Left ventricle myocardium inferior (tissue), 1 donor: Measurements from ENCODE around the gene AMOTL2. TPM values are rescaled to one million over a fixed set of nuclear protein-coding genes. Genes with fewer than 3 reads are reported as not detected.

Source experiments
- DNase-seq: peaks from one replicate; pipeline ENCODE4 v3.0.0-alpha.2; 2020
- H3K27ac ChIP-seq: fragments of 200-600 bp; replicated peaks from 2 replicates; pipeline ENCODE4 v1.8.0; 2021
- H3K27me3 ChIP-seq: fragments of 200-600 bp; 2 replicates; pipeline ENCODE4 v1.8.0; 2021; ENCODE audit warnings: low read depth
- H3K36me3 ChIP-seq: fragments of 200-600 bp; 2 replicates; pipeline ENCODE4 v1.8.0; 2021
- H3K4me1 ChIP-seq: fragments of 200-600 bp; 2 replicates; pipeline ENCODE4 v1.8.0; 2021
- H3K4me3 ChIP-seq: fragments of 200-600 bp; 2 replicates; pipeline ENCODE4 v1.8.0; 2021; ENCODE audit warnings: mild to moderate bottlenecking, moderate library complexity
- H3K9me3 ChIP-seq: fragments of 200-600 bp; replicated peaks from 2 replicates; pipeline ENCODE4 v1.8.0; 2021
- intact Hi-C: fragments of 100-400 bp; cut with micrococcal nuclease; formaldehyde crosslinking; loops from one replicate; pipeline ENCODE4 v1.11.0; 2022
- total RNA-seq: library from RNA; stranded (reverse); fragmentation: NEBNext Ultra II Directional; extraction: Animal tissue kit (Norgen Biotek cat#: 25700); gene quantifications from one replicate; pipeline ENCODE4 v1.2.1, GENCODE V29; 2021
- TF ChIP-seq, protein P1 (sequence below): fragments of 200-600 bp; IDR thresholded peaks from 2 replicates; pipeline ENCODE4 v1.8.0; 2021; ENCODE audit warnings: antibody characterized with exemption, mild to moderate bottlenecking, borderline replicate concordance
- donor health status: DM: no; HTN: yes; CAD: no; lungs with severe emphysema.

Gene AMOTL2
- total RNA-seq, 1 donor from 2014 or later, result 44.4 TPM

DNA sequence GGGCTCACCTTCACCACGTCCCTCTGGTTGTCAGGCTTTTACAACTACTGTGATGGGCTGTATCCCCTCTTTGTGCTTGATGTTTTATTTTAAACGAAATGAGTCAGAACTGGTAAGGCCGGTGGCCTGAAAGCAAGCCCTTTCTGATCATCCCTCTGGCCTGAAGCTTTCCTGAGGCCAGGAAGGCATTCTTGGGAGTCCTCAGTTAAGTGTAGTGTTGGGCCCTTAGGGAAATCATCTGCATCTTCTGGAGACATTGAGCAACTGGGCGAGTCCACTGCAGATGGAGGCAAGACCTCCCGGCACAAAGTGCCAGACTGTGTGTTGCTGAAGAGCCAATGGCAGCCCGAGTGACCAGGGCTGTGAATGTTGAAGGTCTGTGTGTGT, 33.0 kb upstream of the AMOTL2 start:
- peaks cover 4% of the 10 kb centered on the region for H3K9me3 ChIP-seq
- H3K36me3 ChIP-seq, result no peaks in the 10 kb centered on the region
- H3K27me3 ChIP-seq, result no peaks in the 10 kb centered on the region
- peak overlapping the region; percentile 57 for H3K27ac ChIP-seq
- H3K4me3 ChIP-seq, result peak overlapping the region; percentile 69
- intact Hi-C loops, result no loop called here
- TF ChIP-seq, protein P1, sequence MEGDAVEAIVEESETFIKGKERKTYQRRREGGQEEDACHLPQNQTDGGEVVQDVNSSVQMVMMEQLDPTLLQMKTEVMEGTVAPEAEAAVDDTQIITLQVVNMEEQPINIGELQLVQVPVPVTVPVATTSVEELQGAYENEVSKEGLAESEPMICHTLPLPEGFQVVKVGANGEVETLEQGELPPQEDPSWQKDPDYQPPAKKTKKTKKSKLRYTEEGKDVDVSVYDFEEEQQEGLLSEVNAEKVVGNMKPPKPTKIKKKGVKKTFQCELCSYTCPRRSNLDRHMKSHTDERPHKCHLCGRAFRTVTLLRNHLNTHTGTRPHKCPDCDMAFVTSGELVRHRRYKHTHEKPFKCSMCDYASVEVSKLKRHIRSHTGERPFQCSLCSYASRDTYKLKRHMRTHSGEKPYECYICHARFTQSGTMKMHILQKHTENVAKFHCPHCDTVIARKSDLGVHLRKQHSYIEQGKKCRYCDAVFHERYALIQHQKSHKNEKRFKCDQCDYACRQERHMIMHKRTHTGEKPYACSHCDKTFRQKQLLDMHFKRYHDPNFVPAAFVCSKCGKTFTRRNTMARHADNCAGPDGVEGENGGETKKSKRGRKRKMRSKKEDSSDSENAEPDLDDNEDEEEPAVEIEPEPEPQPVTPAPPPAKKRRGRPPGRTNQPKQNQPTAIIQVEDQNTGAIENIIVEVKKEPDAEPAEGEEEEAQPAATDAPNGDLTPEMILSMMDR, result no peak
- DNase-seq, result no peak
- peaks cover 16% of the 10 kb centered on the region for H3K4me1 ChIP-seq

DNA sequence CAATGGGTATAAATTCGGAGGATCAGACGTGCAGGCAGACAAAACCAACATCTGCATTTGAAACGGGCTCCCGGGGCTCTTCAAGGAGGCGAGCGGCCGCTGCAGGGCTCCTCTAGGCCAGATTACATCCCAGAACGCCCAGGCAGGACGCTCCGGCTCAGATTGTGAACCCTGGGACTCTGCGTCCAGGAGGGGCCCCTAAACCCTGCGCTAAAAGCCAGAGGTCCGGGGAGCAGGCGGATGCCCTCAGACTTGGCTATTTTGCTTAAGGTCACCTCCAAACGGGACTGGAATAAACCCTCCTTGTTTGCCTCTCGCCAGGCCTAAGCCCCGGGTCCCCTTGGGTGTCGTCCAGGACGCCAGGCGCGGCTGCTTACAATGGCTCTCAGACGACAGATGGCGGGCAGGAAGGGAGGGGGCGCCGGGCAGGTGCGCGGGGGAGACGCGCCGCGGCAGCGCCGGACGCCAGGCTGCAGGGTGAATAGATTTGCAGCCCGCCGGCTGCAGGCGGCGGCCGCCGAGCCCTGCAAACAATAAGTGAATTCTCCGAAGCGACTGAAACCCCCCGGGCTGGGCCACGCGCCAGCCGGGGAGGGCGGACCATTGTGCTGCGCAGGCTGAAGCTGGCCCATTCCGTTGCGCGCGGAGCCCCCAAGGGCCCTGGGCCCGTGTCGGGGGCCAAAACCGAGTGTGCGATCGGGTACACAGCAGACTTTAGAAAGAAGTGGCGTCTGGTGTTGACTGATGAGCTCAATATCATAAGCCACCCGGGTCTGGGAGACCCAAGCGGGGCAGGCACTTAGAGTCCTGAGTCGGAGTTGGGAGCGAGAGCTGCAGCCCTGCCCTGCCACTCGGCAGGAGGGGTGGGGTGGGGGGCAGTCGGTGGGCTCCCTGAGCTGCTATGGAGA, 32.3 kb upstream of the AMOTL2 start:
- H3K27me3 ChIP-seq, result no peaks in the 10 kb centered on the region
- H3K27ac ChIP-seq, result peak overlapping the region; percentile 57
- peak; percentile 55 for DNase-seq
- H3K9me3 ChIP-seq, result peaks cover 8% of the 10 kb centered on the region
- TF ChIP-seq, protein P1, result peak; percentile 9
- intact Hi-C loops, result no loop called here
- H3K4me1 ChIP-seq, result peaks cover 16% of the 10 kb centered on the region
- H3K4me3 ChIP-seq, result peak overlapping the region; percentile 69
- no peaks in the 10 kb centered on the region for H3K36me3 ChIP-seq

DNA sequence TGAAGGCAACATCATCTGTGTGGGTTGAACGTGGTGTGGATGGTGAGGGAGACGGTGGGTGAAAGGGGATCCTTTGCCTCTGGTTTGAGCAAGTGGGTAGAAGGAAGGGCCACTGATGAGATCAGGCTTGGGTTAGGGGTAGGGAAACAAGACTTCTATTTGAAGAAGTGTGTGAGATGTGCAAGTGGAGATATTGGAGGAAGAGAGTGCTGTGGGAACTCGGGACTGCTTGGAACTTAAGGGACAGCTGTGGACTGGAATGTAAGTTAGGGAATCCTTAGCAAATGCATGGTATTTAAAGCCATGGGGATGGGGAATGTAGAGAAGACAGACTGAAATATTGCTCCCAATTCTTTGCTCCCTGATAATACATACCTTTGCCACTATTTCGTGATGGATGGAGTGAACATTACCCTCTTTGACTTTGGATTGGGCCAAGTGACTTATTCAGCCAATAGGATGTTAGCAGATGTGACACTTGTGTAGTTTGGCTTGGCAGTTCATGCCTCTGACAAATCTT, 30.2 kb upstream of the AMOTL2 start:
- Histone ChIP-seq H3K4me1 (peaks cover 16% of the 10 kb centered on the region), H3K4me3 (no peak overlapping the region), H3K9me3 (peaks cover 8% of the 10 kb centered on the region), H3K27me3 (no peaks in the 10 kb centered on the region), H3K27ac (no peak overlapping the region), H3K36me3 (no peaks in the 10 kb centered on the region)
- intact Hi-C loops, result no loop called here
- TF ChIP-seq, protein P1, result no peak
- no peak for DNase-seq

DNA sequence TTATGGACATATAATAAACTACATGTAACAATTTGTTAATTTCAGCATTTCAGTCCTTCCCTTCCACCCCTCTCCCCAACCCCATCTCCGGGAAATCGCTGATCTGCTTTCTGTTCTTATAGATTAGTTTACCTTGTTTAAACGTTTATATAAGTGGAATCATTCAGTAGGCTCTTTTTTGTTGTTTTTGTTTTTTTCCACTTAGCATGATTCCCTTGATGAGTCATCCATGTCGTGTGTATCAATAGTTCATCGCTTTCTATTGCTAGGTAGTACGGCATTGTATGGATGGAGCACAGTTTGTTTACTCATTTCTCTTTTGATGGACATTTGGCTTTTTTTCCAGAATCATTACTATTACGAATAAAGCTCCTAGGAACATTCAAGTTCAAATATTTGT, 23.5 kb upstream of the AMOTL2 start:
- intact Hi-C loops, result no loop called here

DNA sequence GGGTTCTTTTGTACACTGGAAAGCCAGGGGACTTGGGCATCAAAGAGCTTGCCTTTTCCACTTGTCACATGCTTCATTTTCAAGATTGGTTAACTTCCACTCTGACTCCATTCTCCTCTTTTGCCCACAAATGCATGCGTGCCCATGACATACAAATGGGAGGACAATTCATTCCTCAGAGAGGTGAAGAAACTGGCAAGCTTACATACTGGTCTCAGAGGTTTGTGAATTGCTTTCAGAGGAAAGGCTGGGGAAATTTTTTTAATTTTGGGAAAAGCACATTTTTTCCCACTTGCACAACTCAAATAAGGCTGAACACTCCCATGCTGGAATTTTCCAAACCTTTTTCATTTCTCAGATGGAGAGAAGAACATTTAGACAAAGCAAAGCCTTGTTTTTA, 20.9 kb upstream of the AMOTL2 start:
- H3K27ac ChIP-seq, result peak overlapping the region; percentile 49
- H3K36me3 ChIP-seq, result no peaks in the 10 kb centered on the region
- intact Hi-C loops, result no loop called here

More for the DNA sequence above, 23.5 kb upstream of the AMOTL2 start:
- Histone ChIP-seq H3K9me3 (peaks cover 8% of the 10 kb centered on the region), H3K4me1 (peaks cover 38% of the 10 kb centered on the region), H3K27me3 (no peaks in the 10 kb centered on the region), H3K4me3 (no peak overlapping the region), H3K27ac (no peak overlapping the region), H3K36me3 (no peaks in the 10 kb centered on the region)
- DNase-seq, result no peak
- TF ChIP-seq, protein P1, result no peak

More for the DNA sequence above, 20.9 kb upstream of the AMOTL2 start:
- TF ChIP-seq, protein P1, result no peak
- Histone ChIP-seq H3K4me1 (peaks cover 48% of the 10 kb centered on the region), H3K9me3 (no peaks in the 10 kb centered on the region), H3K4me3 (no peak overlapping the region), H3K27me3 (no peaks in the 10 kb centered on the region)
- DNase-seq, result no peak
